ENCODE data around the gene RLN1. TPM values are rescaled to one million over a fixed set of nuclear protein-coding genes. Genes with fewer than 3 reads are reported as not detected.

The RLN1 gene
- total RNA-seq, 1 experiment from 2014 or later: not detected

DNA sequence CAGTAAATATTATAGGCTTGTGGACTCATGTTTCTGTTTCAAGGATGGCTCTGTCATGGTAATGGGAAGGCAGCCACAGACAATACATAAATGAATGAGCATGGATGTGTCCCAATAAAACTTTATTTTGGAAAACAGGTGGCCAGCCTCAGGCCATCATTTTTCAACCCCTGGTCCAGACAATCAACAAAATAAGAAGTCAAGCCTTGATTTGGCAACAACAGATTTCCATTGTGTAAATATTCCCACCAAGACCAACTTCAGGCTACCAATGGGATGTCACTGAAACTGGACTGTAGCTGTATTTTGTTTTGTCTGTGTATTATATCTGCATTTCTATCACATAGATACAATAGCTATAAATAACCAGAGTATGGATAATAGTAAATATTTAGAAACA, 20.7 kb upstream of the RLN1 start:
- H3K9me3 Mint-ChIP-seq (ENCODE audit: unreplicated experiment): no peaks in the 10 kb centered on the region
- H3K27ac Mint-ChIP-seq (ENCODE audit: unreplicated experiment): no peak overlapping the region
- TF ChIP-seq, protein P1, sequence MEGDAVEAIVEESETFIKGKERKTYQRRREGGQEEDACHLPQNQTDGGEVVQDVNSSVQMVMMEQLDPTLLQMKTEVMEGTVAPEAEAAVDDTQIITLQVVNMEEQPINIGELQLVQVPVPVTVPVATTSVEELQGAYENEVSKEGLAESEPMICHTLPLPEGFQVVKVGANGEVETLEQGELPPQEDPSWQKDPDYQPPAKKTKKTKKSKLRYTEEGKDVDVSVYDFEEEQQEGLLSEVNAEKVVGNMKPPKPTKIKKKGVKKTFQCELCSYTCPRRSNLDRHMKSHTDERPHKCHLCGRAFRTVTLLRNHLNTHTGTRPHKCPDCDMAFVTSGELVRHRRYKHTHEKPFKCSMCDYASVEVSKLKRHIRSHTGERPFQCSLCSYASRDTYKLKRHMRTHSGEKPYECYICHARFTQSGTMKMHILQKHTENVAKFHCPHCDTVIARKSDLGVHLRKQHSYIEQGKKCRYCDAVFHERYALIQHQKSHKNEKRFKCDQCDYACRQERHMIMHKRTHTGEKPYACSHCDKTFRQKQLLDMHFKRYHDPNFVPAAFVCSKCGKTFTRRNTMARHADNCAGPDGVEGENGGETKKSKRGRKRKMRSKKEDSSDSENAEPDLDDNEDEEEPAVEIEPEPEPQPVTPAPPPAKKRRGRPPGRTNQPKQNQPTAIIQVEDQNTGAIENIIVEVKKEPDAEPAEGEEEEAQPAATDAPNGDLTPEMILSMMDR (IDR thresholded peaks at IDR 0.05; ENCODE audit: insufficient read depth in 1 of 2, low read depth in 1 of 2, low read length in 1 of 2, severe bottlenecking in 1 of 2, unreplicated experiment in 1 of 2): no peak
- Histone ChIP-seq H3K27me3 (replicated peaks; ENCODE audit: control insufficient read depth, insufficient read depth, low read length) (no peaks in the 10 kb centered on the region), H3K36me3 (ENCODE audit: control insufficient read depth, insufficient read depth, low read length) (no peaks in the 10 kb centered on the region), H3K4me3 (ENCODE audit: low read depth, low read length) (no peak overlapping the region), H3K4me1 (no peaks in the 10 kb centered on the region), H3K9me3 (no peaks in the 10 kb centered on the region)
- POLR2A ChIA-PET: no interaction called here
- no peak overlapping the region for H3K4me3 Mint-ChIP-seq (ENCODE audit: unreplicated experiment)
- CTCF ChIA-PET: no interaction called here
- DNase-seq: no peak
- H3K27me3 Mint-ChIP-seq (ENCODE audit: insufficient read depth, unreplicated experiment): no peaks in the 10 kb centered on the region
- H3K4me1 Mint-ChIP-seq (ENCODE audit: low read depth, unreplicated experiment): no peaks in the 10 kb centered on the region
- intact Hi-C loops (cut with micrococcal nuclease; ENCODE audit: unreplicated experiment): no loop called here
- BruUV-seq (replicated peaks): no TSS peak
- no peaks in the 10 kb centered on the region for H3K36me3 Mint-ChIP-seq (ENCODE audit: insufficient read depth, unreplicated experiment)

DNA sequence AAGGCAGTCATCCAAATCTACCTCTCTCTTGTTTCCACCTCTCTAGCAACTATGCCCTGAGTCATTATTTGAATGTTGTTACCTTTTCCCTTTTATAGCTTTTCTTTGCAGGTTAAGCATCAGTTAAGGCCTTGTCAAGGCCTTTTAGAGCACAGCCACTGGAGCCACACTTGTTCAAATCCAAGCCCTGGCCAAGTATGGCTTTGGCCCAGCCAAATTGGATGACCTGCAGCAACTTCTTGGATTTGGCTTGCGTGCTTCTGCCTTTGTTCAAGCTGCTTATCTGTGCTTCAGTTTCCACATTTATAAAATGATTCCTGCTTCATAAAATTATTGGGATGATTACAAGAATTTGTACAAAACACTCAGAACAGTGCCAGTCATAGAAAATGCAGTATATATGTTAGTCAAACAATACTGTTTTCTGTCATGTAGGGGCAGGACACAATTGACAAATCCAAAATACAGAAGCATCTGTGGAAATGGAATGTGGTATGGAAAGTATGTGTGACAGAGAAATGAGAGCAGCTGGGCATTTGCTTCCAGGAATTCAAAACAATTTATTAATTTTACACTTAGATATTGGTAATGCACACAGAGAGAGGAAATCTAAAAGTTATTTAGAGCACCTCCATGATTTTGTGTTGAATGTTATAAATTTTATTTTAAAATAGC, 17.9 kb upstream of the RLN1 start:
- Mint-ChIP-seq H3K4me1 (ENCODE audit: low read depth, unreplicated experiment) (no peaks in the 10 kb centered on the region), H3K27ac (ENCODE audit: unreplicated experiment) (no peak overlapping the region), H3K4me3 (ENCODE audit: unreplicated experiment) (no peak overlapping the region), H3K36me3 (ENCODE audit: insufficient read depth, unreplicated experiment) (no peaks in the 10 kb centered on the region), H3K27me3 (ENCODE audit: insufficient read depth, unreplicated experiment) (no peaks in the 10 kb centered on the region), H3K9me3 (ENCODE audit: unreplicated experiment) (no peaks in the 10 kb centered on the region)
- no TSS peak for BruUV-seq (replicated peaks)
- Histone ChIP-seq H3K27me3 (replicated peaks; ENCODE audit: control insufficient read depth, insufficient read depth, low read length) (no peaks in the 10 kb centered on the region), H3K36me3 (ENCODE audit: control insufficient read depth, insufficient read depth, low read length) (no peaks in the 10 kb centered on the region), H3K4me3 (ENCODE audit: low read depth, low read length) (no peak overlapping the region), H3K4me1 (no peaks in the 10 kb centered on the region), H3K9me3 (no peaks in the 10 kb centered on the region)
- POLR2A ChIA-PET: no interaction called here
- CTCF ChIA-PET: no interaction called here
- no peak for DNase-seq
- intact Hi-C loops (cut with micrococcal nuclease; ENCODE audit: unreplicated experiment): no loop called here
- TF ChIP-seq, protein P1 (IDR thresholded peaks at IDR 0.05; ENCODE audit: insufficient read depth in 1 of 2, low read depth in 1 of 2, low read length in 1 of 2, severe bottlenecking in 1 of 2, unreplicated experiment in 1 of 2): no peak

DNA sequence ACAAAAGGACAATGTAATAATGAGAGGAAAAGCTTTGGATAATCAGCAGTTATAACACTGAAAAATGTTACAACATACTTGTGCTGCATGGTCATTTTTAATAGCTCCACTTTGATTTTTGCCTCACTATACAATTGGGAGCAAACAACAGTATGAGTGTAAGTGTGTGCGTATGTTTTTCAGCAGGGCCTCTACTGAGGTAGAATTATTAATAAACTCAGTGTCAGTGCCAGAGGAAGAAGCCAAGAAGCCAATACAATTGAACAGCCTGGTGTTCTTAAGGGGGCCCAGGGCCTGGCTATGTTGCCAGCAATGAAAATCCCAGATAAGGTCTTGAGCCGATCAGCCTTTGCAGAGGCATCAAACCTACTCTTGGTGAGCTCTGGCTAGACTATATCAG, 16.1 kb upstream of the RLN1 start:
- Histone ChIP-seq H3K27me3 (replicated peaks; ENCODE audit: control insufficient read depth, insufficient read depth, low read length) (no peaks in the 10 kb centered on the region), H3K36me3 (ENCODE audit: control insufficient read depth, insufficient read depth, low read length) (no peaks in the 10 kb centered on the region), H3K4me3 (ENCODE audit: low read depth, low read length) (no peak overlapping the region), H3K9me3 (no peaks in the 10 kb centered on the region), H3K4me1 (no peaks in the 10 kb centered on the region)
- BruUV-seq (replicated peaks): no TSS peak
- Mint-ChIP-seq H3K36me3 (ENCODE audit: insufficient read depth, unreplicated experiment) (no peaks in the 10 kb centered on the region), H3K27me3 (ENCODE audit: insufficient read depth, unreplicated experiment) (no peaks in the 10 kb centered on the region), H3K9me3 (ENCODE audit: unreplicated experiment) (no peaks in the 10 kb centered on the region), H3K27ac (ENCODE audit: unreplicated experiment) (no peak overlapping the region), H3K4me1 (ENCODE audit: low read depth, unreplicated experiment) (no peaks in the 10 kb centered on the region), H3K4me3 (ENCODE audit: unreplicated experiment) (no peak overlapping the region)
- intact Hi-C loops (cut with micrococcal nuclease; ENCODE audit: unreplicated experiment): no loop called here
- TF ChIP-seq, protein P1 (IDR thresholded peaks at IDR 0.05; ENCODE audit: insufficient read depth in 1 of 2, low read depth in 1 of 2, low read length in 1 of 2, severe bottlenecking in 1 of 2, unreplicated experiment in 1 of 2): no peak
- no peak for DNase-seq
- ChIA-PET CTCF (no interaction called here), POLR2A (no interaction called here)
